SH-SY5Y (cell line): ENCODE measurements around the gene ACO1.

Source experiments
- GATA2 ChIP-seq: IDR thresholded peaks from 2 replicates; pipeline ENCODE4 v1.6.1; 2011; ENCODE audit warnings: mild to moderate bottlenecking, low read depth, low read length
- GATA3 ChIP-seq: IDR thresholded peaks from 2 replicates; pipeline ENCODE4 v1.6.1; 2011; ENCODE audit warnings: low read depth, mild to moderate bottlenecking, low read length, moderate library complexity

GRCh38 chr9:32501868-32502267, 117.4 kb downstream of the ACO1 start:
- TF ChIP-seq GATA3 (no peak), GATA2 (no peak)
